K562 treated with DMSO at 1 percent for 48 hours (cell line): ENCODE results near the gene CDK8. TPM values are rescaled to one million over a fixed set of nuclear protein-coding genes. Genes with fewer than 3 reads are reported as not detected.

Experiments used
- total RNA-seq: library from RNA; unstranded; fragments of 300-600 nt; gene quantifications from 2 replicates; pipeline ENCODE4 v1.2.3, GENCODE V29; 2022; ENCODE audit warnings: low replicate concordance; ENCODE audit errors: extremely low read depth

Gene CDK8
- not detected in 2 replicates for total RNA-seq

GRCh38 chr13:26253787-26254582 lies at the start of gene CDK8:
CDK8 (plus strand) TSS chr13:26254129; CDS start chr13:26254642, 513 bp downstream.

GRCh38 chr13:26221721-26222519 lies 32.0 kb upstream of the CDK8 start, which contains the start of gene RNF6:
RNF6 (minus strand) TSS chr13:26222314; CDS start chr13:26219649, 2,665 bp downstream.

Other genes starting within 250 kb of the CDK8 start
- gene SHISA2, start 202.1 kb upstream of the CDK8 start, total RNA-seq, result not detected in 2 replicates
- not detected in 2 replicates for gene RNF6, start 31.8 kb upstream of the CDK8 start, total RNA-seq